Measurements from ENCODE around the gene MED25.

The MED25 gene

DNA sequence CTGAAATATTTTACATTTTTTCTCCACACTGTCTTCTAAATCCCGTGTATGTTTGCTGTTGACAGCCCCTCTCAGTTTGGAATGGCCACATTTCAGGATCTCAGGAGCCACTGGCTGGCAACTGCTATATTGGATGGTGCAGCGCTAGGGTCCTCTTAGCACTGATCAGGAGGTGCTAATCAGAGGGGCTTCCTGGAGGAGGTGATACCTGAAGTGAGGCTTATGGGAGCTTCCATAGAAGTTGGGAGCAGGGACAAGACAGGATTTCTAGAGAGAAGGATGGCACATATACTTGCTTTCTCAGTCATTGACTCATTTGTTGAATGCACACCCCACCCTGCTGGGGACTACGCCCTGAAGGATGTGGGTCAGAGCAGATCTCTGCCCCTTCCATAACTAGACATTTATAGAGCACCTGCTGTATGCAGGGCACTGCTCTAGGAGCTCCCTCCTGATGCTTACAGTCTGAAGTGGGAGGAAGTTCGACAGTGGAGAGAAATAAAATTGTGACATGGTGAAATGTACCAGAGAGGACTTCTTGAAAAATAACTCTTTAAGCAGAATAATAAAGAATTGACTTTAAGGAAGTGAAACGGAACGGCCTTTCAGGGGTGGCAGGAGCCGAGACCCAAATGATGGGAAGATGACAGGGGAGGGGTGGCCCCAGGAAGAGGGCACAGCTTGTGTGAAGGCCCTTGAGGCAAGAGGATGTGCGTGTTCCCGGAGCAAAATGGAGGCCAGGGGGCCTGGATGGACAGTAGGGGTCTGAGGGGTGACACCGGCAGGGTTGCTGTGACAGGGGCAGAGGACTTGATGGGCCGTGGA is 38.1 kb upstream of the MED25 start:
- H3K4me2 ChIP-seq = peak overlapping the region in 7 of 11 experiments; percentile 4 to 84 (median 62); a peak in 14 of 22 replicates
- TF ChIP-seq Cebpa-rat (IDR thresholded peaks at IDR 0.05) = no peak
- peak overlapping the region in 8 of 11 experiments; percentile 3 to 72 (median 40); a peak in 11 of 22 replicates for H3K27ac ChIP-seq

GRCh38 chr19:49780861-49781260 is 37.2 kb upstream of the MED25 start:
- Histone ChIP-seq H3K27ac (peak overlapping the region in 7 of 11 experiments; percentile 3 to 72 (median 46); a peak in 10 of 22 replicates), H3K4me2 (peak overlapping the region in 5 of 11 experiments; percentile 57 to 84 (median 79); a peak in 10 of 22 replicates), H3K36me3 (peaks cover 43 to 65% (median 47%) of the 10 kb centered on the region in 11 experiments), H4K20me1 (peaks cover 9 to 48% (median 33%) of the 10 kb centered on the region in 11 experiments; a peak in 17 of 22 replicates), H3K9ac (peak overlapping the region in 4 of 11 experiments; percentile 38 to 65 (median 48); a peak in 6 of 22 replicates), H3K27me3 (no peaks in the 10 kb centered on the region), H3K4me3 (no peak overlapping the region), H3K9me3 (replicated peaks in 1 of 11) (peaks cover 0 to 10% (median 0%) of the 10 kb centered on the region in 11 experiments; a peak in 2 of 22 replicates), H3K4me1 (peaks cover 8 to 44% (median 19%) of the 10 kb centered on the region in 10 experiments; a peak in 18 of 20 replicates)
- TF ChIP-seq Cebpa-rat (IDR thresholded peaks at IDR 0.05) = no peak

More for the DNA sequence above, 38.1 kb upstream of the MED25 start:
- Histone ChIP-seq H3K27me3 (no peaks in the 10 kb centered on the region), H3K9ac (peak overlapping the region in 6 of 11 experiments; percentile 9 to 52 (median 25); a peak in 6 of 22 replicates), H3K4me3 (no peak overlapping the region), H3K9me3 (replicated peaks in 1 of 11) (peaks cover 0 to 10% (median 0%) of the 10 kb centered on the region in 11 experiments; a peak in 2 of 22 replicates), H3K36me3 (peaks cover 36 to 63% (median 46%) of the 10 kb centered on the region in 11 experiments), H3K4me1 (peaks cover 8 to 44% (median 20%) of the 10 kb centered on the region in 10 experiments; a peak in 18 of 20 replicates), H4K20me1 (peaks cover 9 to 54% (median 42%) of the 10 kb centered on the region in 11 experiments; a peak in 18 of 22 replicates)

- H3K27ac ChIP-seq = peak overlapping the region in 6 of 11 experiments; percentile 3 to 72 (median 48); a peak in 10 of 22 replicates
- no peak for TF ChIP-seq Cebpa-rat (IDR thresholded peaks at IDR 0.05)
- peak overlapping the region in 4 of 11 experiments; percentile 38 to 65 (median 48); a peak in 6 of 22 replicates for H3K9ac ChIP-seq
- peaks cover 43 to 65% (median 47%) of the 10 kb centered on the region in 11 experiments for H3K36me3 ChIP-seq
- H3K9me3 ChIP-seq (replicated peaks in 1 of 11) = peaks cover 0 to 10% (median 0%) of the 10 kb centered on the region in 11 experiments; a peak in 2 of 22 replicates
- peaks cover 8 to 44% (median 19%) of the 10 kb centered on the region in 10 experiments; a peak in 18 of 20 replicates for H3K4me1 ChIP-seq
- H3K27me3 ChIP-seq = no peaks in the 10 kb centered on the region
- no peak overlapping the region for H3K4me3 ChIP-seq
- H3K4me2 ChIP-seq = peak overlapping the region in 4 of 11 experiments; percentile 57 to 84 (median 80); a peak in 6 of 22 replicates
- peaks cover 5 to 44% (median 33%) of the 10 kb centered on the region in 11 experiments; a peak in 17 of 22 replicates for H4K20me1 ChIP-seq
These were observed 36.7 kb upstream of the MED25 start for GRCh38 chr19:49781394-49781793.

DNA sequence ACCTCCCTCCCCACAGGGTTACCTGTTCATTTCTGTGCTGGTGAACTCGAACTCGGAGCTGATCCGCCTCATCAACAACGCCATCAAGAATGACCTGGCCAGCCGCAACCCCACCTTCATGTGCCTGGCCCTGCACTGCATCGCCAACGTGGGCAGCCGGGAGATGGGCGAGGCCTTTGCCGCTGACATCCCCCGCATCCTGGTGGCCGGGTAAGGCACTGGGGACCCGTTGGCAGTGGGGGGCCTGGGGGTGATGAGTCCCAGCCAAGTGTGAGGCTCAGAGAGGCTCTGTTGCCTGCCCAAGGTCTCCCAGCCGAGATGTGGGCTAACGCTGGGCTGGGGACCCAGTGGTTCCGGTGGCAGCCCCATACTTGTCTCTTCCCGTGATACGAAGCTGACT is 35.6 kb upstream of the MED25 start:
- Histone ChIP-seq H3K4me3 (no peak overlapping the region), H3K27me3 (no peaks in the 10 kb centered on the region), H4K20me1 (peaks cover 0 to 45% (median 32%) of the 10 kb centered on the region in 11 experiments; a peak in 16 of 22 replicates), H3K36me3 (peaks cover 48 to 70% (median 53%) of the 10 kb centered on the region in 11 experiments), H3K27ac (peak overlapping the region in 1 of 11 experiments; percentile 29; a peak in 1 of 22 replicates), H3K4me2 (no peak overlapping the region), H3K9ac (no peak overlapping the region), H3K4me1 (peaks cover 8 to 44% (median 19%) of the 10 kb centered on the region in 10 experiments; a peak in 18 of 20 replicates), H3K9me3 (replicated peaks in 1 of 11) (peaks cover 0 to 10% (median 0%) of the 10 kb centered on the region in 11 experiments; a peak in 2 of 22 replicates)
- TF ChIP-seq Cebpa-rat (IDR thresholded peaks at IDR 0.05) = no peak

- Histone ChIP-seq H3K27me3 (no peaks in the 10 kb centered on the region), H3K9me3 (replicated peaks in 1 of 11) (peaks cover 0 to 10% (median 0%) of the 10 kb centered on the region in 11 experiments; a peak in 2 of 22 replicates), H4K20me1 (peaks cover 7 to 57% (median 40%) of the 10 kb centered on the region in 11 experiments; a peak in 18 of 22 replicates), H3K4me1 (peaks cover 0 to 10% (median 3%) of the 10 kb centered on the region in 10 experiments; a peak in 10 of 20 replicates), H3K4me2 (no peak overlapping the region), H3K9ac (no peak overlapping the region), H3K27ac (no peak overlapping the region), H3K4me3 (no peak overlapping the region), H3K36me3 (peaks cover 78 to 98% (median 90%) of the 10 kb centered on the region in 11 experiments)
- no peak for TF ChIP-seq Cebpa-rat (IDR thresholded peaks at IDR 0.05)
These were observed 31.7 kb upstream of the MED25 start for GRCh38 chr19:49786376-49786820.

- Histone ChIP-seq H3K4me3 (no peak overlapping the region), H3K36me3 (peaks cover 86 to 100% (median 94%) of the 10 kb centered on the region in 11 experiments), H3K27me3 (no peaks in the 10 kb centered on the region), H3K27ac (no peak overlapping the region), H3K4me1 (peaks cover 0 to 3% (median 0%) of the 10 kb centered on the region in 10 experiments; a peak in 1 of 20 replicates), H3K9ac (no peak overlapping the region), H3K4me2 (no peak overlapping the region), H4K20me1 (peaks cover 7 to 66% (median 42%) of the 10 kb centered on the region in 11 experiments; a peak in 17 of 22 replicates), H3K9me3 (replicated peaks in 1 of 11) (peaks cover 0 to 9% (median 0%) of the 10 kb centered on the region in 11 experiments; a peak in 2 of 22 replicates)
- no peak for TF ChIP-seq Cebpa-rat (IDR thresholded peaks at IDR 0.05)
These were observed 30.3 kb upstream of the MED25 start for GRCh38 chr19:49787746-49788145.

DNA sequence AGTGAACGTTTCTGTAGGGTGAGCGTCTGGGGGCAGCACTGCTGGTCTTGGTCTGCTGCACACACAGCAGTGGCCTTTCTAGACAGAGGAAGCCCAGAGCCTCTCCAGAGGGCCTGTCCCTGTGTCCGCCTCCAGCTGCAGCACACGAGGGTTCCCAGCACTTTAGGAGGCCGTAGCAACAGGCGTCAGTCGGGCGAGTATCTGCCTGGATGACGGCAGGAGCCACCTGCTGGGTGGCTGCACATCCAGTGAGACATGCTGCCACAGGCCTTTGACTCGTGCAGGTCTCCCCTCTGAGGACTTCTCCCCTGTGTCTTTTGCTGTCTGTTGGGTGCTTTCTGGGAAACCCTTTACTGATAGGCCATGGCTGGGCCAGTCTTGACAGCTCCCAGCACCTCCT is 29.2 kb upstream of the MED25 start:
- H3K9me3 ChIP-seq (replicated peaks in 1 of 11) = no peaks in the 10 kb centered on the region
- no peaks in the 10 kb centered on the region for H3K27me3 ChIP-seq
- H3K4me1 ChIP-seq = peaks cover 0 to 3% (median 0%) of the 10 kb centered on the region in 10 experiments; a peak in 1 of 20 replicates
- no peak overlapping the region for H3K27ac ChIP-seq
- no peak overlapping the region for H3K9ac ChIP-seq
- TF ChIP-seq Cebpa-rat (IDR thresholded peaks at IDR 0.05) = no peak
- H3K4me2 ChIP-seq = no peak overlapping the region
- H3K36me3 ChIP-seq = peaks cover 85 to 100% (median 94%) of the 10 kb centered on the region in 11 experiments
- H4K20me1 ChIP-seq = peaks cover 7 to 75% (median 42%) of the 10 kb centered on the region in 11 experiments; a peak in 17 of 22 replicates
- no peak overlapping the region for H3K4me3 ChIP-seq

- Histone ChIP-seq H3K4me2 (no peak overlapping the region), H3K27me3 (no peaks in the 10 kb centered on the region), H3K27ac (no peak overlapping the region), H3K4me3 (no peak overlapping the region), H4K20me1 (peaks cover 7 to 78% (median 42%) of the 10 kb centered on the region in 11 experiments; a peak in 17 of 22 replicates), H3K36me3 (peaks cover 83 to 100% (median 96%) of the 10 kb centered on the region in 11 experiments), H3K9me3 (replicated peaks in 1 of 11) (no peaks in the 10 kb centered on the region), H3K9ac (no peak overlapping the region), H3K4me1 (peaks cover 0 to 3% (median 0%) of the 10 kb centered on the region in 10 experiments; a peak in 1 of 20 replicates)
- TF ChIP-seq Cebpa-rat (IDR thresholded peaks at IDR 0.05) = no peak
These were observed 27.2 kb upstream of the MED25 start for GRCh38 chr19:49790866-49791265.

All from BLaER1 treated with 17β-estradiol and CSF1 and Interleukin-3, amounts not matched to agents 10 nM and 100 nM (cell line).